SKM-1 (cell line): ENCODE data around the gene RAB4A.

Experiments used
- DNase-seq: peaks from one replicate; lab custom pipeline; 2025; ENCODE audit not compliant: unreplicated experiment; lab: John Stamatoyannopoulos, UW

The RAB4A gene

GRCh38 chr1:229270547-229271447, at the start of gene RAB4A:
RAB4A (plus strand) TSS chr1:229271111; CDS start chr1:229271340, 229 bp downstream.
- DNase-seq: peak; percentile 85

GRCh38 chr1:229222081-229222480, 48.8 kb upstream of the RAB4A start:
- no peak for DNase-seq

DNA sequence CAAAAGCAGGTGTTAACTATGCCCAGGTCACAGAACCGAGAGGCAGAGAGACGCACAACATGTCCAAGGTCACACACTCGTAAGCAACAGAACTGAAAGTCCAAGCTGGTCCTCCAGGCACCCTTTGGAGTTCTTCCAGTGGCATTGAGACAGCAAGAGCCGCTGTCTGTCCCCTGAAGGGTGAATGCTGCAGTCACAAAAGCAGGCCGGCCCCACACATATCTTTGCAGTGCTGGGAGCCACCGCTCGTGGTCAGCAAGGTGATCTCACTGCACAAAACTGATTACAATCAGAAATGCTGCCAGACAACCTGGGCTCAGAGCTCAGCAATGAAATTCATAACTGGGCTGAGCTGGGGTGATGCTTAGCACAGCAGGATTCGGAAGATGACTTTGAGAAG, 47.4 kb upstream of the RAB4A start:
- no peak for DNase-seq

DNA sequence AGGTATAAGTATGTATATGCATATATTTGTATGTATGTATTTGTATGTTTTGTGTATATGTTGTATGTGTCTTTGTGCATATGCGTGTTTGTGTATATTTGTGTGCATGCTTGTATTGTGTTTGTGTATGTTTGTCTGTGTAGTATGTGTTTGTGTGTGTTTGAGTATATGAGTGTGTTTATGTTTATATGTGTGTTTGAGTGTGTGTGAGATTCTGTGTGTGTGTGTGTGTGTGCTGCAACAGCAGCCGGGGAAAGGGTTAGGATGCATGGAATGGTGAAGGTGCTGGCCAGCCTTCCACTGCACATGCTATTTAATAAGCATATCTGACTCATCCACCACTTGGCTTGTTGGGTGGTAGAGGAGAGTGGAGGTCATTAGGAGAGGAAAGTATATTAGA, 46.6 kb upstream of the RAB4A start:
- no peak for DNase-seq

GRCh38 chr1:229225331-229225782, 45.6 kb upstream of the RAB4A start:
- no peak for DNase-seq

DNA sequence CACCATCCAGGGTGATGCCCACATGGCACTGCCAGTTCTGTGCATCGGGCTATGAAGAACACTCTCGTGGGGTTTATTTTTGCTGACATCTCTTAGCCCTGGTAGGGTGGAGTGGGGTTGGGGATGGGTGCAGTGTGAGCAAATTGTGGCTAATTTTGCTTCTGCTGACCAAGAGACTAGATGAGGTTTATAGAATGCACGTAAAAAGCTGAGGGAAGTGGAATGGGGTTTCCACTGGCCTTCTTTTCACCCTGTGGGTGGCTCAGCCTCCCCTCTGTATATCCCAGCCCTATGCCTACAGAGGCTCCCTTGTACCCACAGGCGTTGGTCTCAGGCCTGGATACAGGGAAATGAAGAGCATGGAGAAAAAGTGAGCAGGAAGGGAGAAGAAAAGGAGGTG, 44.1 kb upstream of the RAB4A start:
- DNase-seq: no peak

DNA sequence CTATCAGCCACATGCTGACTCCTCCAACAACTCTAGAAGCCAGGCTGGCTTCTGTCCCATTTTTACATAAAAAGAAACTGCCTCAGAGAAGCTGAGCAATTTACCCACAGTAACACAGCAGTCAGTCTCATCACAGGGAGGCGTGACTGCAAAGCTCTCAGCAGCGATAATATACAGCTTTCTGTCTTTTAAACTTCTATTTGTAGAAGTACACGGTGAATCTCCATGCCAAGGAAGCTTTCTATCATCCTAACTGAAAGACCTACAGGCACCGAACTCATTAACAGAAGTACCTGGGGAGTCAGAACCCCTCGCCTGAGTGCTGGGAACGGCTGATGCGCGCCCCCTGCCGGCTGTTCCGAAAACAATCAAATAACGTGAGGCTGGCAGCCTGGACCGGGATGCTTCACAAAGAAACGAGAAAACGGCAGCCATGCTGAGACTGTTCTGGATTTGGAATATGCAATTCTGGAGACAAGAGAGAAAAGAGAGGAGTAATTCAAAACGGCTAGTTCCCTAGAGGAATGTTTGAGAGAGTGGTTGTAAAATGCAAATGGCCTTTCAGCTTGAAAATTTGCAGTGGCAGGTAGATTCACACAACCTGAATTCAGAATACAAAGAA, 43.5 kb upstream of the RAB4A start:
- DNase-seq: peak; percentile 91

GRCh38 chr1:229228522-229228921, 42.4 kb upstream of the RAB4A start:
- no peak for DNase-seq

GRCh38 chr1:229229137-229229720, 41.7 kb upstream of the RAB4A start:
- no peak for DNase-seq

DNA sequence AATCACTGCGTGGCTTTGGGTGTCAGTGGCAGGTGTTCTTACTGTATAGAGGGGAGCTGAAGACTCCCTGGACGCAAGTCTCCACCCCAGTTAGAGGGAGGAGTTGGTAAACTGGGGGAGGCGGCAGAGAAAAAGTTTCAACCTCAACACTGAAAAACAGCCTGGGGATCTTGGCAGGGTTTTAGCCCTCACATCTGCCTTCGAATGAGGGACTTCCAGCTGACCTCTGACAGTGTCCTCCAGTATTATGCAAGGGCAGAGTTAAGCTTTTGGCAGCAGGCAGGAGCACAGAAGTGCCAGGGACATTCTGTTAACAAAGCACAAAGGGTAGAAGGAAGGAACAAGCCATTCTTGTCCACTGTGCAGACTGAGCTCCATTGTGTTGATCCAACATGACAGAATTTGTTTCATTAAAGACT, 41.2 kb upstream of the RAB4A start:
- no peak for DNase-seq

DNA sequence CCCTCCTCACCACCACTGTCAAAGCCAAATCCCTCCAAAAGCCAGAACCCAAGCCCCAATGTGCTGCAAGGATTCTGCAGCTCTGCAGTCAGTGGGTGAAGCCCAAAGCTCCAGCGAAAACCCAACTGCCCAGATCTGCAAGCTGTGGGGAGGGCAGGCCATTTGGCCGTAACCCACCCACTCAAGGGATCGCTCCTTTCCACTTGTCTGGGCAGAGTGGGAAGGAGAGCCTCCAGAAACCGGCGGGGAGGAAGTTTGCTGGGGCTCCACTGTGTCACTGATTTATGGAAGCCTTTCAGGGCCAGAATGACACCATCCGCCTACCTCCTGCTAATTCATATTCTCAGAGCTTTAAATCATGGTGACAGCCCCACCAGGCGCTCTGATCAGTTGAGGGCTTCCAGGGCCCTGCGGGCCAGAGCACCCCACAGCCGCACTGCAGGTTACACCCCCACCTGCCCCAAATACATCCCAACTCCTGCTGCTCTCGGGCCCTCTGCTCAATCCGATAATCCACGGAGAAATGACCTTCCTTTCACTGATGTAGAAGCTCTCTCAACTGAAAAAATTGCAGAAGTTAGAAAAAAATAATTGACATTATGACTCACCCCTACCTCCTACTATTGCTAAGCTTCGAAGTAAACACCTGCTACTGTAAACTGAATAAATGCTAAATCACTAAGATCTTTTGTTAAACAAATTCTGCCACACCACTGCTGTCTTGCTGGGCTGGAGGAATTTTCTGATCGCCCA, 40.6 kb upstream of the RAB4A start:
- DNase-seq: no peak

GRCh38 chr1:229230893-229231753, 39.8 kb upstream of the RAB4A start:
- DNase-seq: no peak

- no peak for DNase-seq
These were observed 39.2 kb upstream of the RAB4A start for GRCh38 chr1:229231754-229232119.

- DNase-seq: no peak
These were observed 35.9 kb upstream of the RAB4A start for GRCh38 chr1:229234870-229235472.

- DNase-seq: no peak
These were observed 33.6 kb upstream of the RAB4A start for GRCh38 chr1:229237320-229237719.

DNA sequence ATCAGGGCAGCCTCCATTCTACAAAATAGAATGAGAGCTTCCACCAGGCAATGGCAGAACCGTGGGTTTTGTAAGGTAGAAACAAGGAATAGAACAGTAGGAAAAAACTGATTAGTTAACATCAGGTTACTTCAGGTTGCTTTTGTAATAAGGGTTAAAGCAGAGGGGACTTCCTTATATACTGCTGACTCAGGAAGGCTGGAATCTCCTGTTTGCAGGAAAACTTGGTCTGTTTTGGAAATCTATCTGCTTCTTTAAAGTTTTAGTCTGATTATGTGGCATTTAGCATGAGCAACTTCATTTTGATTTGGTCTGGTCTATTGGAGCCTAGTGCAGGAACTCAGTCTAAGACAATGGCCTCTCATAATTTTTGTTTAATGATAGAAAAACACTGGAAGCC, 32.7 kb upstream of the RAB4A start:
- no peak for DNase-seq

- no peak for DNase-seq
These were observed 32.1 kb upstream of the RAB4A start for GRCh38 chr1:229238674-229239415.

- DNase-seq: no peak
These were observed 30.4 kb upstream of the RAB4A start for GRCh38 chr1:229240532-229240931.

DNA sequence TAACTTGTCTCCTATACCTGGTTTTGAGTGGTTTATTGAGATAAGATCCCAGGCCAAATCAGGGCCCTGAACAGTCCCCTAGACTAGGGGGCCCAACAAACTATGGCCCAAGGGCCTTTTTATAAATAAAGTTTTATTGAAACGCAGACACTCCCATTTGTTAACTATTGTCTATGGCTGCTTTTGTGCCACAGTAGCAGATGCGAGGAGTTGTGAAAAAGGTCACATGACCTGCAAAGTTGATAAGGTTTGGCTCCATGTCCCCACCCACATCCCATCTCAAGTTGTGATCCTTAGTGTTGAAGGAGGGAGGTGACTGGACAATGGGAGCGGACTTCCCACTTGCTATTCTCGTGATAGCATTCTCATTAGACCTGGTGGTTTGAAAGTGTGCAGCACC, 29.5 kb upstream of the RAB4A start:
- no peak for DNase-seq
